WI38 (cell line): ENCODE results near the gene KRT74.

Experiments used
- H3K4me3 ChIP-seq: 2 replicates; pipeline ENCODE4 v1.5.1; 2011; ENCODE audit warnings: low read depth, mild to moderate bottlenecking, control low read depth, low read length
- TF ChIP-seq, protein P1 (sequence below): IDR thresholded peaks from 2 replicates; pipeline ENCODE4 v1.5.1; 2012; ENCODE audit warnings: low read depth, mild to moderate bottlenecking, control low read depth, low read length

KRT74 gene

DNA sequence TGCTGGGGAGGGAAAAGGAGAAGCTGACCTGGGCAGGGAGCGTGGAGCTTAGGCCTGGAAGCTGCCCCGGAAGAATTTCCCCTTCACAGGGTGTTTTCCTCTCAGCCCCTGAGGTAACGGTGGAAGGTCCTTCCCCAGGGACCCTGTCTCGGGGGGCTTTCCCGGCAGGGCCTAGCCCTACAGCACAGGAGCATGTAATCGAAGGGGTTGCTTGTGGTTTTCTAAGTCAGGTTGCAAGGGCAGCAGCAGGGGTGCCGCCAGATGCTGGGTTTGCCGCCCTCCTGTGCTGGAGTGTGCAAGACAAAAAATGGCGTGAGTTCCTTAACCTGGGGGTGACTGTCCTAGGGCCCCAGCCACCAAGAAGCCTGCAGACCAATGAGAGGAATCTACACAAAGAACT, 1.6 kb upstream of the KRT74 start:
- TF ChIP-seq, protein P1, sequence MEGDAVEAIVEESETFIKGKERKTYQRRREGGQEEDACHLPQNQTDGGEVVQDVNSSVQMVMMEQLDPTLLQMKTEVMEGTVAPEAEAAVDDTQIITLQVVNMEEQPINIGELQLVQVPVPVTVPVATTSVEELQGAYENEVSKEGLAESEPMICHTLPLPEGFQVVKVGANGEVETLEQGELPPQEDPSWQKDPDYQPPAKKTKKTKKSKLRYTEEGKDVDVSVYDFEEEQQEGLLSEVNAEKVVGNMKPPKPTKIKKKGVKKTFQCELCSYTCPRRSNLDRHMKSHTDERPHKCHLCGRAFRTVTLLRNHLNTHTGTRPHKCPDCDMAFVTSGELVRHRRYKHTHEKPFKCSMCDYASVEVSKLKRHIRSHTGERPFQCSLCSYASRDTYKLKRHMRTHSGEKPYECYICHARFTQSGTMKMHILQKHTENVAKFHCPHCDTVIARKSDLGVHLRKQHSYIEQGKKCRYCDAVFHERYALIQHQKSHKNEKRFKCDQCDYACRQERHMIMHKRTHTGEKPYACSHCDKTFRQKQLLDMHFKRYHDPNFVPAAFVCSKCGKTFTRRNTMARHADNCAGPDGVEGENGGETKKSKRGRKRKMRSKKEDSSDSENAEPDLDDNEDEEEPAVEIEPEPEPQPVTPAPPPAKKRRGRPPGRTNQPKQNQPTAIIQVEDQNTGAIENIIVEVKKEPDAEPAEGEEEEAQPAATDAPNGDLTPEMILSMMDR: no peak
- no peak overlapping the region for H3K4me3 ChIP-seq

DNA sequence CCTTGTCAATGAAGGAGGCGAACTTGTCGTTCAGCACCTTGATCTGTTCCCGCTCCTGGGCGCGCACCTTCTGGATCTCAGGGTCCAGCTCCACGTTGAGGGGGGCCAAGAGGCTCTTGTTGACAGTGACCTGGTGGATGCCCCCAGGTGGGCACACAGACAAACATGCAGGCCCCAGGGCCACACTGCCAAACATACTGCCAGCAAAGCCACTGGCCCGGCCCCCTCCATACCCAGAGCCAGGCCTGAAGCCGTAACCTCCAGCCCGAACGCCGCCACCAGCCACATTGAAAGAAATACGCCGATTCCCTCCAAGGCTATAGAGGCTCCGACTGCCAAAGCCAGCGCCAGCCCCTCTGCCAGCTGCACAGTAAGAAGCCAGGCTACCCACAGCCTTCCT, 337 bp downstream of the KRT74 start:
- TF ChIP-seq, protein P1: no peak
- H3K4me3 ChIP-seq: no peak overlapping the region

DNA sequence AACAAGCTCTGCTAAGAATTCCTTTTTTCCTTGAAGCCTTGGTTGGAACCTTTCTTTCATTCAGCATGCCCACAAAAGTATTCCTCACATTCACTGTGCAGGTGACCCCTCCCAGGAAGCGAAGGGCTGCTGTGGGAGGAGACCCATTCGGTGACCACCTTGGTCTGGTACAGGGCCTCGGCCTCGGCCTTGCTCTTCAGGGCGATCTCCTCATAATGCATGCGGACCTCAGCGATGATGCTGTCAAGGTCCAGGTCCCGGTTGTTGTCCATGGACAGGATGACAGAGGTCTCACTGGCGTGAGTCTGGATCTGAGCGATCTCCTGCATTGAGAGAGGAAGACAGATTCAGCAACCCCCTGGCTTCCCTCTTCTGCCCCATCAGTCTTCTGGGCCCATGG, 3.1 kb downstream of the KRT74 start:
- TF ChIP-seq, protein P1: no peak

DNA sequence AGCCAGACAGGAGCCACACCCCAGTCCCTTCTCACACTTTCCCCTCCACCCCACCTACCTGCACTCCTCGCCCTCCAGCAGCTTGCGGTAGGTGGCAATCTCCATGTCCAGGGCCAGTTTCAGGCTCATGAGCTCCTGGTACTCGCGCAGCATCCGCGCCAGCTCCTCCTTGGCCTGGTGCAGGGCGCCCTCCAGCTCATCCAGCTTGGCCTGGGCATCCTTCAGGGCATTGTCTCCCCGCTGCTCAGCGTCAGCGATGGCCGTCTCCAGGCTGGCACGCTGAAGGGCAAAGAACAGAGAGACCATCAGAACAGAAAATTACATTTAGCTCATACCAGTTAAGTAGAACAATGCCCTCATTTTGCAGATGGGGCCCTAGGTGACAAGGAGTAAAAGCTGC, 5.5 kb downstream of the KRT74 start:
- no peak overlapping the region for H3K4me3 ChIP-seq
- TF ChIP-seq, protein P1: no peak

More for the DNA sequence above, 3.1 kb downstream of the KRT74 start:
- H3K4me3 ChIP-seq: no peak overlapping the region

DNA sequence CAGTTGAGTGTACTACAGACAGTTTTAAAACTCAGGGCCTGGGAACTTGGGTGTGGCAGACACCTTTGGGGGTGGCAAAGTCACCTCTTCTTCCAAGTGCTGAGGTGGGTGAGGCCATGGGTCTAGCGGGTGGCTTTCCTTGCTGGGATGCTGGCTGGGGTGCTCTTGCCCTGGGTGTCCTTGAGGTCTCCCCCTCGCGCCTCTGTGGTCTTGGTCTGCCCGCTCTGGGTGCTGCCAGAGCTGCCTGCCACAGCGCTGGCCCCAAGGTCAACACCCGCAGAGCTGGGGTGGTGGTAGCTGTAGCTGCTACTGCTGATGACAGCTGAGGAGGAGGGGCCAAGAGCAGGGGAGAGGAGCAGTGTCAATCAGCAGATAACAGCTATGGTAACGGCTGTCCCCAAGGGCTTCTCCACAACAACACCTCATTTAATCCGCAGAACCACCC, 6.8 kb downstream of the KRT74 start:
- no peak overlapping the region for H3K4me3 ChIP-seq
- TF ChIP-seq, protein P1: no peak

DNA sequence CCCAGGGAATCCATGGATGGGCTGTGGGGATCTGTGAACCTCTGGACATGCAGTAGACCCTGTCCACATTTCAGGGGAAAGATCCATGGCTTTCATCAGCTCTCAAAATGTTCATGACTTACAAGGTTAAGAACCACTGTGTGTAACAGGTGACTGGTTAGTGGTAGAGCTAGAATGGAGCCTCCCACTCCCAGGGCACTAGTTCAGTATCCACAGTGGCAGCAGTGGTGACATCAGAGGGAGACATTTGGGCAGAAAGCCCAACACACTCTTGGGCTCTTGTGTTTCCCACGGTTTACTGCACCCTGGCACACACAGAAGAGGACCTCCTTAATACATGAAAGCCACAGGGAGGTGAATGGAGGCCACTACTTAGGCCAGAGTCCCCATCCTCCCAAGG, 9.1 kb downstream of the KRT74 start:
- TF ChIP-seq, protein P1: no peak
- H3K4me3 ChIP-seq: no peak overlapping the region

DNA sequence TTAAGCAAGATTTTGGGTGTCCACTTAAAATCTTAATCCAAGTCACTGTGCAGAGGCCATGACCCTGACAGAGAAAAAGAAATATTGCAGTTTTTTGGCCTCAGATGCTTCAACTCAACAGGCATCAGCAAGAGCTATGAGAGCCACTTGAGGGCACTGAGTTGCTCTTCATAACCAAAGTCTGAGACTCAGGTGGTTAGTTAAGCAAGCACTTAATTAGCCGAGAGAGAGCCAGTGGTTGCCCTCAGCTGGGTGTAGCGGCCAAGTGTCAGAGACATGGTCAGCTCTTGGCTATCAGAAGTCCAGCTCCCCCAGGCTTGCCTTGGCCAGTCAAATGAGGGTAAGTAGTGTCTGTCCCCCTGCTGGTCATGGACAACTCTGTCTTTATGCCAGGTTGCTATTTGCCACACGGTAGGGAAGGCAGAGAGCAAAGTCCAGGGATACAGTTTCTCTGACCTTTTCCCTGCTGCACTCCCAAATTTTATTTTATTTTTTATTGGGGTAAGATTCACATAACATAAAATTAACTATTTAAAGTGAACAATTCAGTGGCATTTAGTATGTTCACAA, 11.7 kb downstream of the KRT74 start:
- TF ChIP-seq, protein P1: no peak
- H3K4me3 ChIP-seq: no peak overlapping the region
